ENCODE results near the gene PLAA.

- TF ChIP-seq CTCF (IDR thresholded peaks at IDR 0.05) = no peak
- TF ChIP-seq REST (IDR thresholded peaks at IDR 0.05; ENCODE audit: insufficient read depth in 1 of 2, low read depth in 2 of 2, low read length in 1 of 2) = no peak
- no peak for TF ChIP-seq POLR2AphosphoS5 (IDR thresholded peaks at IDR 0.05; ENCODE audit: low read depth, low read length)
- TF ChIP-seq TCF7L2 (IDR thresholded peaks at IDR 0.05; ENCODE audit: low read depth, low read length) = no peak
Measured at GRCh38 chr9:26904671-26905070, 42.4 kb downstream of the PLAA start.

Measured in Panc1 (cell line).